ENCODE measurements around the gene RBM22.

RBM22 gene

DNA sequence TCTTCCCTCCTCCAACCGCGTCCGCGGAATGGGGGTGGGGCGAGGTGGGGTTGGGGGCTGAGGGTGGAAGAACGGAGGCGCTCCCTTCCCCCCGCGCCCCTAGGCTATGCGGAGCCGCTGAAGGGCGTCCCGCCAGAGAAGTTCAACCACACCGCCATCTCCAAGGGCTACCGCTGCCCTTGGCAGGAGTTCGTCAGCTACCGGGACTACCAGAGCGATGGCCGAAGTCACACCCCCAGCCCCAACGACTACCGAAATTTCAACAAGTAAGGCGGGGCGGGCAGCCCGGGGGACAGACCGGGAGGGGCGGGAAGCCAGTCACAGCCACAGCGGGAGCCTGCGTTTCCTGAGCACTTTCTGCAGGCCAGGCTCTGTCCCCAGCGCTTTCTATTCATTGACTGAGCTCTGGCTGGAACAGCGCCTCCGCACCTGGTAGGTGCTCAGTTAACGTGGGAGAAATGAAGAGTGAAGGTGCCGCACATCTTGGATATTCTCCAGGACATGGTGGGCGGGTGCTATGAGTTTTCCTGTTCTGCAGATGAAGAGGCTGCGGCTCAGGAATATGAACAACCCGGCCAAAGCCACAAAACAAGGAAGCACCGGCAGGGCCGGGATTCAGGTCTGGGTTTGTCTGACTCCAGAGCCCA, 28.5 kb downstream of the RBM22 start:
- no peak for DNase-seq (ENCODE audit: low read depth)

DNA sequence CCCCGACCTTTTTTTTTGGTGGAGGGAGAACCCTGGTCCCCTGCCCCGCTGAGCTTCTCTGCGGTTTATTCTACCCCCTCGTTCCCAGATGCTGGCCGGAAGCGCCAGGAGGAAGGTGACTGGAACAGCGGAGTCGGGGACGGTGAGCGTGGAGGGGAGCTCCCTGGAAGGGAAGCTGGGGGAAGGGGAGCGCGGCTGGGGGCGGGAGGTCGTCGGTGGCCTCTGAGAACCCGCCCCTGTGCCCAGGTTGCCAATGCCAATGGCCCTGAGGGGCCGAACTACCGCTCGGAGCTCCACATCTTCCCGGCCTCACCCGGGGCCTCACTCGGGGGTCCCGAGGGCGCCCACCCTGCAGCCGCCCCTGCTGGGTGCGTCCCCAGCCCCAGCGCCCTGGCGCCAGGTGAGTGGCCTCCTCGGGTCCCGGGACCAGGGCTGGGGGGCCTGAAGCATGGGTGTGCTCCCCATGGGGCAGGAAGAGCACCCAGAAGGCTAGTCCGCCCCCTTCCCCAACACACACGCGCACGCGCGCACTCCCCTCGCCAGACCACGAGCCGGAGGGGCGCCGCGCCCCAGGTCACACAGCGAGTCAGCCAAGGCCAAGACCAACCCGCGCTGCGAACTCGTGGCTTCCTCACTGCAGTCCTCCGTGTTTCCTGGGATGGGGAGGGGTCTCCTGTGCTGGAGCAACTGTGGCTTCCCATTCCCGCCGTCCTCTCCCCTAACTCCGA, 29.2 kb downstream of the RBM22 start:
- DNase-seq (ENCODE audit: low read depth), result no peak

DNA sequence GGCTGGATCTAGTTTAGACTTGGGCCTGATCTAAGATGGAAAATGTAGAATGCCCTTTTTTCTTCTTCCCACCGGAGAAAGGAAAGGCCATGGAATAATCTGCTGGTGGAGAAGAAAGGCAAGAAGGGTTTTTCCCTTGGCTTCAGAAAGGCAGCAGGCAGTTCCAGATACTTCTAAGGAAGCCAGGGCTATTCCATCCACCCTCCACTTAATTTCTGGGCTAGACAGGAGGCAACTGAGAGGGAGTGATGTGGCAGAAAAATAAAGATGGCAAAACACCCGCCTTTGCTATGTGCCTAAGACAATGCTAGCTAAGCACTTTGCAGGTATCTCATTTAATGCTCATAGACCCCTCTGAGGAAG, 29.9 kb downstream of the RBM22 start:
- no peak for DNase-seq (ENCODE audit: low read depth)

DNA sequence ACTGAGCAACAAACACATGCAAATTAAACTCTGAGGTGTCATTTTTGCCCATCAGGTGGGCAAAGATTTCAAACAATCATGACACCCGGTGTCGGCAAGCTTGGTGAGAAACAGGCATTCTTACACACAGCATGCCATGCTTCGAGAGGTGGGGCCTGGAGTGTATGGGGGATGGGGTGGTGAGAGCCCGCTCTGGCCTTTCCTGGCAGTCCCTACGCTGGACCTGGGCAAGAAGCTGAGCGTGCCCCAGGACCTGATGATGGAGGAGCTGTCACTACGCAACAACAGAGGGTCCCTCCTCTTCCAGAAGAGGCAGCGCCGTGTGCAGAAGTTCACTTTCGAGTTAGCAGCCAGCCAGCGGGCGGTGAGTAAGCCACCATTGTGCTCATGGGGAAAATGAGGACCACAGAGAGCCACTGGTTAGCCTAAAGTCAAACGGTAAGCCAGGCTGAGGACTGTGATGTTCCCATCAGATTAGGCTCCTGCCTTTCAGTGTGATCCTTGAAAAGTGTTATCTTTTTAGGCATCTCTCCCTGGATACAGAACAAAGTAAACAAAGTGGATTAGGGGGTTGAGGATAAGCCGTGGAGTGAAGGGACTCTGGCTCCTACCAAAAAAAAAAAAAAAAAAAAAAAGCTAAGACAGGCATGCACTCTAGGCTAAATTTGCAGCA, 30.5 kb downstream of the RBM22 start:
- DNase-seq (ENCODE audit: low read depth), result no peak

DNA sequence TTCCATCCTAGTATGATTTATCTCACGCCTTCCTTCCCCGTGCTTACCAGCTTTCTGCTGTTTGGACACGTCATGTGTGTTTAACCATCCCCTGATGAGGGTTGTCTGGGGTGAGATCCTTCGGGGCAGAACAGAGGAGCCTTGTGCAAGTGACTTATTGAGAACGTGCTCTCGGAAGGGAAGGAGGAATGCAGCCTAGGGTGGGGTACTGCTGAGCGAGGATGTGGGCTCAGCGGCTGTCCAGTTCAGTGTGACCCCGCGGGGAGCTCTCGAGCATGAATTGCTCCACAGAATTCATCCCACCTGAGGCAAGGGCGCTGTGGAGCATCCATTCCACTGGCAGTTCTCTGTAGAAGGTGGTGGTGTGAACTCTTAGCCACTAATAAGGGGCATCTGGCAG, 35.8 kb downstream of the RBM22 start:
- DNase-seq (ENCODE audit: low read depth), result no peak

DNA sequence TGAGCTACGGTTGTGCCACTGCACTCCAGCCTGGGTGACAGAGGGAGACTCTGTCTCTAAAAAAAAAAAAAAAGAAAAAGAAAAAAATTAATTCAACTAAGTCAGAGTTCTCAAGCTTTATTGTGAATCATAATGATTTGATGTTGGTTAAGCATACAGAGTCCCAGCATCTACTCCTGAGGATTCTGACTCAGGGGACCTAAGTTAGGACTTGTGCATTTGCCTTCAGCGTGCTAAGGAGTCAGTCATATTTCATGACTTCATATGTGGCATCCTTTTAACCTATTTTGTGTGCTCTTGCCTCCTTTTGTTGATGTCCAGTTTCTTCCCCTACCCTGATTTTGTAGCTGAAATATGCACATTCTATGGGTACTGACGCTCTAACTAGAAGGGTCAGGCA, 36.9 kb downstream of the RBM22 start:
- no peak for DNase-seq (ENCODE audit: low read depth)

DNA sequence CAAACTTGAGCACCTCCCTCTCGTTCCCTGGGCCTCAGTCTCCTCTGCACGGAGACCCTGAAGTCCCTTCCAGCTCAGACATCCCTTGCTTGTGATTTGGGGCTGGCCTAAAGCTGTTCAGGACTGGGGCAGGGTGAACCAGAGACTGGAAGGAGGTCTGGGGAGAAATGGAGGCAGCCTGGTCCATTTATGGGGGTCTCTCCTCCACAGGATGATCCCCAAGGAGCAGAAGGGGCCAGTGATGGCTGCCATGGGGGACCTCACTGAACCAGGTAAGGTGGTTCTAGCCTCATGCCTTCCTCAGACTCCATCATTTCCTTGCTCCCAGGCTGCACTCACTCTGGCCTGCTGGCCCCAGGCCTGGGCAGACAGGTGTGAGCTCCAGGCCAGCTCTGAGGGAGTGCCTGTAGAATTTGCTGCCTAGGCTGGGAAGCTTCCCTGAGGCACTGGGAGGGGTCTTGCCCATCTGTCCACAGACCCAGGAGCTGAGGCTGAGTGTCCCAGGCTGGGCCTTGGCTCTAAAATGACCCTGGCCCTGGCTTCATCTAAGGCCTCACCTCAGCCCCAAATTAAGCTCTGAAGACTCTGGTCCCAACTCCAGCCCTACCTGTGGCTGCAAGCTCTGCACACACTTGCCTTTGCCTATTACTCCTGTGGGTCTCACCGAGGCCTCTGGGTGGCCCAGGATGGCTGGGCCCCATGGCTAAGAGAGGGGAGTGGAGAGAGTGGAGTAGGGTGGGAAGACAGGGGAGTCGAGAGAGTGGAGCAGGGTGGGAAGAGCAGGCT, 37.9 kb downstream of the RBM22 start:
- DNase-seq (ENCODE audit: low read depth), result no peak

DNA sequence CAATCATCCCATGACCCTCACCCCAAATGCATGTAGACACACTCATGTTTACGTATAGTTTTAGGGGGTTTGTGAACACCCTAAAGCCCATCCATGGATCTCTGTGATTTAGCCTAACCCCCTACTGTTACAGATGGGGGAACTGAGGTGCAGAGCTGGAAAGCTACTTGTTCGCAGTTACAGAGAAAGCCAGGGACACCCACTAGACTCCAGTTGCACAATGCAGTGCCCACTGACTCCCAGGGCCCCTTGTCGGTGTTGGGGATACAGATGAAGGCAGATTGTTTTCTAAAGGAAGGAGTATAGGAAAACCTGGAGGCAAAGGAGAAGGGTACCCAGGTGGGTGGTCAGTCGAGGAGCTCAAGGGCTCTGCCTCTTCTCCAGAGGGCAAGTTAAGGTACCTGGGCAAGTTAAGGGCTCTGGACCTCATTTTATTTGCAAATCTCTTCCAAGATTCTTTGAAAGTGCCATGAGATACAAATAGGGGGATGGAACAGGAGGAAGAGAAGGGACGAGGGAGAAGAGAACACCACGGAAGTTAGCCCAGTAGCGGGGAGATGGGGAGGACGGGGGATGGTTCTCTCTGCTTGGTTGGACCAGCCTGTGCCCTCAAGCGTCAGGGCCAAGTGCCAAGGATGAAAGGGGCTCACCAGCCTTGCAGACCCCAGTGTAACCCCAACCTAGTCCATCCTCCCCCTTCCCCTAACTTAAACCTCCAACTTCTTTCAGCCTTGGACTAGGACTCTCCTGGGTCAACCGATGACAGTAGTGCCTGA, 38.9 kb downstream of the RBM22 start:
- no peak for DNase-seq (ENCODE audit: low read depth)

DNA sequence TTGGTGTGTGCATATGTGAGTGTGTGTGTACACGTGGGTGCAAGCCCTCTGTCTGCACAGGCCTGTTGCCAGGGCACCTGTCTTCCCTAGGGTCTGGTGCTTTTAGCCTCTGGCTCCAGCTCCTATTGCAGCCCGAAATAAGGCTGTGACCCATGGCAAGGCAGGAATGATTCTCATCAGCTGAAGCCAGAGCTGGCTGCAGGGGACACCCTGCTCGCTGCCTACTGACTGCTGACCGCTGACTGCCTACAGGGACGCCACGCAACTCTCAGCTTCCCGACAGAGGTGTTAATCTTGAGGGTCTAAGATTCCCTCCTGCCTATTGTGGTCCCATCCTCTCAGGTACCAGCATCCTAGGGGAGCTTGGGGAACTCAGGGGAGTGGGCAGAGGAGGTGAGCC, 39.8 kb downstream of the RBM22 start, which contains the start of gene MYOZ3:
TSS of gene MYOZ3 (plus strand) at position 166 of the 400 bp plus-strand sequence. CDS start 1,691 bp downstream, outside the sequence.
- DNase-seq (ENCODE audit: low read depth), result no peak

DNA sequence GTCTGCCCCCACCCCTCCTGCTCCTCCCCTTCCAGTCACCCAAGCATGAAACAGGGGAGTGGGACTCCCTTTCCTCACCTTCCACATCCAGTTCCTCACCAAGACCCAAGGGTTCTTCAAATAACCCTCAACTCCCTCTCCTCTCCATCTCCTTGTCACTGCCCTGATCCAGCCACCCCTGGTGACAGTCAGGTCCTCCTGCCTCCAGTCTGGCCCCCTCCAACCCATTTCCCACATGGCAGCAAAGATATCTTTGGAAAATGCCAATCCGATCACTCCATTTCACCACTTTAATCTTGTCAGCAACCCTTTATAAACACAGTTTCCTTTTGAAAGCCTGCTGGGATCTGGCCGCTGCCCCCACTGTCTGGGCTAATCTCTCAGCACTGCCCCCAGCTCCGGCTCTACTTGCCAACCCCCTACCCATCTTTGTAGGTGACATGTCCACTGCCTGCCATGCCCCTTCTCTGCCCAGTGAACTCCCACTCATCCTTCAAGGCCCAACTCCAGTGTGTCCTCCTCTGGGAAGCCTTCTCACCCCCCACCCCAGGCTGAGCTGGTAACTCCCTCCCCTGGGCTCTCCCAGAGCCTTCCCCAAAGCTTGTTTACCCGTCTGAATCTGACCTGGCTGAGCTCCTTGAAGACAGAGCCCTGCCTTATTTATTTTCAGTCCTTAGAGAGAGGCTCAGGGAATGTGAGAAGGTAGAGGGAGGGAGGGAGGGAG, 40.6 kb downstream of the RBM22 start:
- no peak for DNase-seq (ENCODE audit: low read depth)

DNA sequence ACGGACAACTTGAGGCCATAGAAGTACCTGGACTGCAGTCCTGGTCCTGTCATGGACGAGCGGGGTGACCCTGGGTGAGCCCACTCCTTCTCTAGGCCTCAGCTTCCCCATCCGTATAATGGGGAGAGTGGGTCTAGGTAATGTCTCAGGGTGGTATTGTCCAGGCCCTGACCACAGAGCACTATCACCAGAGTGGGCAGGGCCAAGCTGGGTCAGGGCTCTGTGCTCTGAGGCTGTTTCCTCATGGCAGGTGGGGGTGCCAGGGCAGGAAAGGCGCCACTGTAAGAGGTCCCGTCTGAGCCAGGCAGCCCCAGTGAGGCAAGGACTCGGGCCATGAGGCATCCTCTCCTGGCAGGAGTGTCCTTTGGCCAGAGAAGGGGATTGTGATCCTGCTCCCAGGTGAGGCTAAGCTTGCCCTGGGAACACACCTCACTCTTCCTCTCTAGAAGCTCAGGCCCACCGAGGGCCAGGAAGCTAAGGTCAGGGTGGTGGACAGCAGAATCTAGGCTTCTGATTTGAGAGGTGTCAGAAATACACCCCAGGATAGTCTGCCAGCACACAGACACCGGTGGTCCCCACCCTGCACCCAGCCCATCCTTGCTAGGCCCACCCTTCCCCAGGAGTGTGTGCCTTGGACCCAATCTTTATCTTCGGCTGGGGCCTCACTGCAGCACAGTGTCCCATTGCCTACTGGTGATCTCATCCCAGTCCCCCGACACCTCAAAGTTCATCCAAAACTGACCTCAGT, 41.3 kb downstream of the RBM22 start:
- no peak for DNase-seq (ENCODE audit: low read depth)

DNA sequence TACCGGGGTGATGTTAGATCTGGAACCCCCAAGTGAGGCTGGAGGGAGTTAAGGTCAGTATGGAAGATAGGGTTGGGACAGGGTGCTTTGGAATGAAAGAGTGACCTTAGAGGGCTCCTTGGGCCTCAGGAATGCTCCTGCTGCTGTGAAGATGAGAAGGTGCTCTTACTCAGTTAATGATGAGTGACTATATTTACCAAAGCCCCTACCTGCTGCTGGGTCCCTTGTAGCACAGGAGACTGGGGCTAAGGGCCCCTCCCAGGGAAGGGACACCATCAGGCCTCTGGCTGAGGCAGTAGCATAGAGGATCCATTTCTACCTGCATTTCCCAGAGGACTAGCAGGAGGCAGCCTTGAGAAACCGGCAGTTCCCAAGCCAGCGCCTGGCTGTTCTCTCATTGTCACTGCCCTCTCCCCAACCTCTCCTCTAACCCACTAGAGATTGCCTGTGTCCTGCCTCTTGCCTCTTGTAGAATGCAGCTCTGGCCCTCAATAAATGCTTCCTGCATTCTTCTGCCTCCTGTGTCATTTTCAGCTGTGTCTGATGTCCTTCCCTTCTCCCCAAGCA, 42.1 kb downstream of the RBM22 start:
- no peak for DNase-seq (ENCODE audit: low read depth)

DNA sequence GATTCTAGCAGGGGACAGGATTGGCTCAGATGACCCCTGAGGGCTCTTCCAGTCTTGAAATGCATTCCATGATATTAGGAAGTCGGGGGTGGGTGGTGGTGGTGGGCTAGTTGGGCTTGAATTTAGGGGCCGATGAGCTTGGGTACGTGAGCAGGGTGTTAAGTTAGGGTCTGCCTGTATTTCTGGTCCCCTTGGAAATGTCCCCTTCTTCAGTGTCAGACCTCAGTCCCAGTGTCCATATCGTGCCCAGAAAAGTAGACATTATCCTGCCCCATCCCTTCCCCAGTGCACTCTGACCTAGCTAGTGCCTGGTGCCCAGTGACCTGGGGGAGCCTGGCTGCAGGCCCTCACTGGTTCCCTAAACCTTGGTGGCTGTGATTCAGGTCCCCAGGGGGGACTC, 42.7 kb downstream of the RBM22 start:
- no peak for DNase-seq (ENCODE audit: low read depth)

DNA sequence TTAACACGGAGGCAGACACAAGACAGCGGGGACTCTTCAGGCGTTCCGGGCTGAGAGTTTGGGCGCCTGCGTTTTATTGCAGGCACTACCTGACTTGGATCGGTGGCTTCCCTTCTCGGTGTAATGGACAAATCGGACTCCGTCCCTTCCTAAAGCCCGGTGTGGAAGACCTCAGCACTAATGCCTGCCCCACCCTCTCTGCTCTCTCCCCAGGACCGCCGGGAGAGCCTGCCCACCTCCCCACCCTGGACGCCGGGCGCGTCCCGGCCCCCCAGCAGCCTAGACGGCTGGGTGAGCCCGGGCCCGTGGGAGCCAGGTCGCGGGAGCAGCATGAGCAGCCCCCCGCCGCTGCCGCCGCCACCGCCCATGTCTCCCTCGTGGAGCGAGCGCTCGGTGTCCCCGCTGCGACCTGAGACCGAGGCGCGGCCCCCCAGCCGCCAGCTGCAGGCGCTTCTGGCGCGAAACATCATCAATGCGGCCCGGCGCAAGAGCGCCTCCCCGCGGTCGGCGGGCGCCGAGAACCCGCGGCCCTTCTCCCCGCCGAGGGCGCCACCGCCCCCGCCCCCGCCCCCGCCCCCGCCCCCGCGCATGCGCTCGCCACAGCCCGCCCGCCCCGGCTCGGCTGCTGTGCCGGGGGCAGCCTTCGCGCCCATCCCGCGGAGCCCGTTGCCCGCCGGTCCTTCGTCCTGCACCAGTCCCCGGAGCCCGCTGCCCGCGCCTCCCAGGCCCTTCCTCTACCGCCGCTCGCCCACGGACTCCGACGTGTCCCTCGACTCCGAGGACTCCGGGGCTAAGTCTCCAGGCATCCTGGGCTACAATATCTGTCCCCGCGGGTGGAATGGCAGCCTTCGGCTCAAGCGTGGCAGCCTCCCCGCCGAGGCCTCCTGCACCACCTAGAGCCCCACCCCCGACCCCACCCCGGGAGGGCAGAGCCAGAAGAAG, 44.4 kb downstream of the RBM22 start:
- no peak for DNase-seq (ENCODE audit: low read depth)

DNA sequence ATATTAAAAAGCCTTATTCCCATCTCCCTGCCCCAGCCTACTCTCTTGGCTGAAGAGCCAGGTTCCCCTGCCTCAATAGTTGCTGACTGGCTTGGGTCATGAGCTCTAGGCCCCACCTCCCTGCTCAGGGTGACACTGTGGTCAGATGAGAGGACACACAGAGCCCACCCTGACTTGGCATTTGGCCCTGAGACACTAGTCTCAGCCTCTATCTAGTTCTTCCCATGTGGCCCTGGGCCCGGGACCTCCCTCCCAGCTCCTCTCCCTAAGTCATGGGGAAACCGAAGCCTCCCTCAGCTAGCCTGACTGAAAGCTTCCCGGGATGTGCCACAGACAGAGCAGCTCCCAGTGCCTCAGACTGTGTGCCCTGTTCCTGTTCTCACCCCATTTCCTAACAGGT, 45.6 kb downstream of the RBM22 start:
- no peak for DNase-seq (ENCODE audit: low read depth)

DNA sequence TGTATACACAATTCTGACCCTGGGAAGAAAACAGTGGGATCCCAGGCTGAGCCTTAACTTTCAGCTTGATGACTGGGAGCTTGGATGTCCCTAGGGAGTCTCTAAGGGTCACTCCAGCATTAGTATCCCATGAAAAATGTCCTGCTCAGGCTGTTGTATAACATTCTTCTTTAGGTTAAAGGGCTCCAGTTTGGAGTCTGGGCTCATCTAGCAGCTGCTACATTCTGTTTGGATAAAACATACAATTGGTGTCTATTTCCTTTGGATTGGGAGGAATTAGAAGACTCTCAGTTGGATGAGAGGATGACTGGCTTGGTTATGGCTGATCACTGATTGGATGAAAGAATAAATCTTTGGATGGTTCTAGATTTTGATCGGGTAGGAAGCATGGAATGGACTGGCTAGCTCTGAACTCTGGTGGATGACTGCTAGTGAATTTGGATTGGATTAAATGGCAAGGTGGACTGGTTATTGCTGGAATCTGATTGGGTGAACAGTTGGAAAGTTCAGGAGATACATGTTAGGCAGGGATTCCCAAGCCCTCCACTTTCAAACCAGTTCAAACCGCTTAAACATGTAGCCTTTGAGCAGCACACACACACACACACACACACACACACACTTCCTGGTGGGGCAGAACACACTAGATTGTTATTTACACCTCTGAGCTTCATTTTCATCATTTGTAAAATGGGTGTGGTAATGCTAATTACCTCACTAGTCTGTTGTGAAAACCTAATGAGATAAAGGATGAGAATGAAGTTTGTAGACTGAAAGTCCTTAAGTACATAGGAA, 46.9 kb downstream of the RBM22 start:
- no peak for DNase-seq (ENCODE audit: low read depth)

DNA sequence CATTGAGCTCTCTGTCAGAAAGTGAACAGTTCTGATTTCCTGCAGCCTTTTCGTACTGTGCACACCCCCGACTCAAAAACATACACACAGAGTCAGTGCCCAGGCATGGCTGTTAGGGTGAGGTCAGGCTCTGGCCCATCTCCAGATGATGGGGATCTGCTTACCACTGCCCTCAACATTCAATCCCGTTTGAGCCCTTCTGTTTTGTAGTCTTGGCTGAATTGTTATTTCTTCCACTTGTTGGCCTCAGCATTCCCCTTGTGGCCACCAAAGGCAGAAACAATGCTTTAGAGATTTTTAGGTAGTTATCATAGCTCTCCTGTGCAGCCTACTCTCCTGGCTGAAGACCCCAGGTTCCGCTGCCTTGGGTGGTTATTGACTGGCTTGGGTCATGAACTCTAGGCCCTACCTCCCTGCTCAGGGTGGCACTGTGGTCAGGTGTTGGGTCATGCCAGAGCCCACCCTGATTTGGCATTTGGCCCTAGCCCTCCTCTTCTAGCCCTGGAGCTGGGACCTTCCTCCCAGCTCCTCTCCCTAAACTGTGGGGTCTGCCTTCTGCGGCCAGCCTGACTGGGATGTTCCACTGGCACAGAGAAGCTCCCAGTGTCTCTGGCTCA, 47.6 kb downstream of the RBM22 start:
- DNase-seq (ENCODE audit: low read depth), result no peak
